Stimulated activated CD8-positive, alpha-beta memory T cell treated with anti-CD3 and anti-CD28 coated beads, Interleukin-7, amount 100 ng/mL, for 48 hours (primary cell): ENCODE data around the gene DZANK1.
"Not testable (repeated sequence)": the region's sequence is repeated elsewhere in the genome, so short reads cannot be mapped to it uniquely, and the experiment has no call there.

ENCODE experiments used
- DNase-seq, 2 donors: peaks; one replicate each; pipeline ENCODE4 v3.0.0-alpha.2; 2020; ENCODE audit warnings: low read depth in 1 of 2; ENCODE audit errors: extremely low read depth in 1 of 2

DZANK1 gene

DNA sequence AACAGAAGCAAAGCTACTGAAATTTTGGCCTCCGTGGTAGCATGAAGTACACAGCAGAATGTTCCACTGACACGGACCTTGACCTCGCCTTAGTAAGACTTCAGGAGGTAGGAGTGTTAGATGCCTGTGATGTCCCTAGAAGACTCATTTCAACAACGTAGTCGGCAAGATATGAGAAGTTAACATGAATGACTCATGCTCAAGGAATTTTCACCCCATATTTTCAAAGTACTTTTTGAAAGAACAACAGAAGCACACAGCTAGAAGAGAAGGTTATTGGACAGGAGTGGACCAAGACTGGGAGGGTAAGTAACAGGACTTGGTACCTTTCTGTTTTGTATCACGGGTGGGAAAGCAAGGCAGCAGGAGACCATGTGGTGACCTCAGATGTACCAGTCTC is 78.0 kb downstream of the DZANK1 start:
- no peak for DNase-seq

DNA sequence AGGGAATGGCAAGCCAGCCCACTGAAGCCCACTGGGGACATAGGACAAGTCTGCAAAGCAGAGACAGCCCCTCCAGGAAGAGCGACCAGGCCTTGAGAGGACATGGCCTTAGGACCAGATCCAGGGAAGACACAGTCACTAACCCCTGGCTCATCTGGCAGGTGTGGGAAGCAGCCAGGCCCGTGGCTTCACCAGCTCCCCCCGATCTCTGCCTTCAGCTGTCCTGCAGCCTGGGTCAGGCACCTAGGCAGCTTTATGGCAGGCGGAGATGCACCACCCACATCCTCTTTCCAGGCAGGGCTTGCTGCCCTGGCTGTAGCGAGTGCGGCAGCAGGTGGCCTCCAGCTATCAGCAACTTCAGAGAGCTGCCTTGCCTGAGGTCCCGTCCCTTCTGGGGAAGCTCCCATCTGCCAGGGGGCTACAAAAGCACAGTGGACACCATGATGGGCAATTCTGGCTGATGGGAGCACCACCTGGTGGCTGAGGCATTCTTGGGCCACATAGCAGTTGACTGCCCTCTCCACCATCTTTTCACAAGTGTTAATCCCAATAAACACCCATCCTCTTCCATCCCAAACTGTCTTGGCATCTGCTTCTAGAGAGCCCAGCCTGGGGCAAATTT is 85.8 kb downstream of the DZANK1 start:
- no peak for DNase-seq

DNA sequence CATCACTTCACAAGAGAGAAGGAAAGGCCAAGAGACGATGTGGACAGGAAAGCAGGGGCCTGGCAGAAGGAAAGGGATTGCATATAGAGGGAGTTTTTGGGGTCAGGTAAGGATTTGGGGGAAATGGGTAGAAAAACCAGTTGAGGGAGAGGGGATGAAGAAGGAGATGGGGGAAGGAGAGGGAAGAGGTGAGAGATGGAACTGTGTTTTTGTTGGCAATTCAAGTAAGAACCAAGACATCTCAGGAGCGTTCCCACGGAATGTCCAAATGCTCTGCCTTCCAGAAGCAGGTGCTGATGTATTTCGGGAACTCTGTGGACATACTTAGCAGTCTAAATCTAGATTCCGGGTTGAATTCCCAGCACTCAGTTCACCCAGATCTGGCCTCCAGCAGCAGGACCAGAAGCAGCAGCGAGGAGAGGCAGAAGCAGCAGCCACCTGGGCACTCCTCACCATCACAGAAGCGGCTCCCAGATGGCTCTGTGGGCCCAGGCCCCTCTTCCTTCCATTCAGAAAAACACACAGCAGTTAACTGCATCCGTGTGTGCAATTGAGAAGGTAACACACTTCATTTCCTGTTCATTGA is 88.8 kb downstream of the DZANK1 start:
- DNase-seq = no peak

DNA sequence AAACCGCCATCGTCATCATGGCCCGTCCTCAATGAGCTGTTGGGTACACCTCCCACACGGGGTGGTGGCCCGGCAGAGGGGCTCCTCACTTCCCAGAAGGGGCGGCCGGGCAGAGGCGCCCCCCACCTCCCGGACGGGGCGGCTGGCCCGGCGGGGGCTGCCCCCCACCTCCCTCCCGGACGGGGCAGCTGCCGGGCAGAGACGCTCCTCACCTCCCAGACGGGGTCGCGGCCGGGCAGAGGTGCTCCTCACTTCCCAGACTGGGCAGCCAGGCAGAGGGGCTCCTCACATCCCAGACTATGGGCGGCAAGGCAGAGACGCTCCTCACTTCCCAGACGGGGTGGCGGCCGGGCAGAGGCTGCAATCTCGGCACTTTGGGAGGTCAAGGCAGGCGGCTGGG is 91.3 kb downstream of the DZANK1 start:
- DNase-seq = not testable (repeated sequence)

DNA sequence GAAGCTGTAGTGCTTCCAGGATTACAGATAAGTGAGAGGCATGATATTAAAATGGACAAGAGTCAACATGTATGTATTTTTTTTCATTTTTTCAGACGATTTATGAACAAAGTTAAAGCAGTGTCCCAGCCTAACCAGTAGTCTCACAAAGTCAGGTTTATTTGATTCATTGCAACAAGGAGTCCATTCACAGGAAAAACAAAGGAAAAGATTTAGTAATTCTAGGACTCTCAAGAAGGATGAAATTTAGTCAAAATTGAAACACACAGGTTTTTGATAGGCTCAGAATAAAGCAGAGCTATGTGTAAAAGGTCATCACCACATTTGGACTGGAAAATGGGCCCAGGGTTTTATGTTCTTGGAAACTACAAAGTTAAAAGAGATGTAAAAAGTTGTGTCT is 94.5 kb downstream of the DZANK1 start:
- no peak for DNase-seq

DNA sequence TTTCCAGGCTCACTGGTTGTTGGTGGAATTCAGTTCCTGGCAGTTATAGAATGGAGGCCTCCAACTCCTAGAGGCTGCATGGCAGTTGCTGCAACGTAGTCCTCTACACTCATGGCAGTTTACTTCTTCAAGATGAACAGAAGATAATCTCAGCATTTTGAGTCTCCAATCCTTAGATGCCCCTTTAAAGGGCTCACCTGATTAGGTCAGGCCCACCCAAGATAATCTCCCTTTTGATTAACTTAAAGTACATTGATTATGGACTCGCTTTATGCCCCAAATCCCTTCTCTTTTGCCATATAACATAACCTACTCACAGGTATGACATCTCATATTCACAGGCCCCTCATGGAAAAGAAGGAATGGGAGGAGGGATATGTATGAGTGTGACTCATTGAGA is 102.1 kb downstream of the DZANK1 start:
- DNase-seq = no peak

DNA sequence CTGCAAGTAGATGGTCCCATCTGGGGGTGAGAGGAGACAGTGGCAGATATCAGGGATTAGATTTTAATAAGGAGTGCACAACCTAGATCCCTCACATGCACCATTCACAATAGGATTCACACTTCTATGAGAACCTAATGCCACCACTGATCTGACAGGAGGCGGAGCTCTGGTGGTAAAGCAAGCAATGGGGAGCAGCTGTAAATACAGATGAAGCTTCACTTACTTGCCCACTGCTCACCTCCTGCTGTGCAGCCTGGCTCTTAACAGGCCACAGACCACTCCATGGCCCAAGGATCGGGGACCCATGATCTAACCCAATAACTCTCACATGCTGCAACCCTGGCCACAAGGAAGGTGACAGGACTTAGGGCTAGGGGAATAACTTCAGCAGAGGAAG is 103.1 kb downstream of the DZANK1 start:
- DNase-seq = no peak

DNA sequence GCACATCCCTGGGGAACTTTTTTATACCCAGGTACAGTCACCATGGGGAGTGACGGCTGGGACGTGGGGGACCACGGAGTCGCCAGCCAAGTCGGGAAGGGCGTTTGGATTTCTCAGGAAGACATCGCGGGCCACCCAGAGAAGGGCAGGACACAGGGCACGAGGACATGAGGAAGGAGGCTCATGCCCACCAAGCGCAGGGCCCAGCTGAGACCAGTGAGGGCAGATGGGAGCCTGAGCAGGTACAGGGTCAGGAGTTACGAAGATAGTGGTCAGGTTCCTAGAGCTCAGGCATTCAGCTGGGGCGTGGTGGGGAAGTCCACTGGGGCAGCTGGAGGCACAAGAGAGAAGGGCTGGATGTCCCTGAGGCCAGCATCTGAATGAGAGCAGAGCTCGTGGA is 103.9 kb downstream of the DZANK1 start:
- no peak for DNase-seq

DNA sequence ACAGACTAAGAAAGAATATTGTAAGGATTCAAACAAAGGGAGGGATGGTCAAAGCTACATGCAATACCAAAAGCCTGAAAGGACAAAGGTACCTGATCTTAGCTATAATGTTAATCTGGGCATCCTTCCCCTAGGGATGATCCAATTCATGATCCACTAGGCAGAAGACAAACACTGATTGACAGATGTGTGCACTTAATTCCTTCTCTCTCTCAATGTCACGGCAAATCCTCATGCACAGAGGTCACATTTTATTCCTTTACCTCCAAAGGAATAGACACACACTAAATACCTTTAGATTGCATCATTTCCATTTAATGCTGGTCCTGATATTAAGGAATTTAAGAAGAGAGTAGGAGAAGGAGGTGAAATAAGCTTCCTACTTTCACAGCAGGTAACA is 105.2 kb downstream of the DZANK1 start:
- no peak for DNase-seq

DNA sequence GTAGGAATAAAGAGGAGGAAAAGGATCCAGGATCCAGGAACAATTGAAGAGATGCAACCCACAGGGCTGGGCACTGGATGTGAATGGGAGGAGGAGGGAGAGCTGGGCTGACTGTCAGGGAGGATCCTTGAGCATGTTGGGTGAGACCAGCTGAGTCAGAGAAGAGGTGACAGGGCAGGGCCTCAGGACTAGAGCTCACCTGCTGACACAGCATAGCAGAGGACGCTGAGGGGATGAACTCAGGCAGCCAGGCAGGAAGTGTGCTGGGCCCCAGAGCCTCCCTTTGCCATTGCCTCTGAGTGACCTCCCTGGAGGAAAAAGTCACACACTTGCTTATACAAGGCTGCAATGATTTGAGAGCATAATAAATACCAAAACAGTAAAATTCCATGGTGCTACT is 106.2 kb downstream of the DZANK1 start:
- DNase-seq = no peak

DNA sequence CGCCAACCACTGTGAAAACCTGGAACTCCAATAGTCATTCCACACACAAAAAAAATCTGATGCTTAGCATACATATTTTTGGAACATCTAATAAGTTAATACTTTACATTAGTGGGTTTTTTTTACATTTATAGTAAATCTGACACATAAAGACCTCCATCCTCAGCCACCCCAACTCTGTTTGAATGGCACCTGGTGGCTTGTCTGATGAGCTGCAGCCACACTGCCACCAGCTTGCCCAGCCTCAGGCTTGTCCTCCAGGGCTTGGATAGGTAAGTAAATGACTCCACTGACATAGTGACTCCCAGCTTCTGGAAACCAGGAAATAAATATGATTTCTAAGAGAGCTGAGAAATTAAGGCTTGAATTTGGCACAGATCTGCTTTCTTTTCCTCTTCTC is 107.0 kb downstream of the DZANK1 start:
- DNase-seq = no peak

DNA sequence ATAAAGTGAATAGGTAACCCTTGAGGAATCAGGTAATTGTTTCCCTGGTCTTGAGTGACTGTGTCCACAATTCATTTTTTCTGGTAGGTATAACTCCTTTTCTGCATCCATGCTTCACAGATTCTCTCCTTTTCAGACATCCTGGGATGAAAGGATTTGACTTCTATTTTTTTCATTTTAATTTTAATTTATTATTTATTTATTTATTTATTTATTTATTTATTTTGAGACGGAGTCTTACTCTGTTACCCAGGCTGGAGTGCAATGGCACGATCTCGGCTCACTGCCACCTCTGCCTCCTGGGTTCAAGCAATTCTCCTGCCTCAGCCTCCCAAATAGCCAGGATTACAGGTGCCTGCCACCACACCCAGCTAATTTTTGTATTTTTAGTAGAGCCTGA is 117.1 kb downstream of the DZANK1 start:
- not testable (repeated sequence) for DNase-seq
